C4-2B (cell line): Measurements from ENCODE around the gene TBC1D10A.

Source experiments
- H3K27ac ChIP-seq: fragments of 450-650 bp; 2 replicates; pipeline ENCODE4 v1.5.1; 2017
- CTCF ChIP-seq: fragments of 450-650 bp; conservative IDR thresholded peaks from 2 replicates; pipeline ENCODE4 v1.5.1; 2017; ENCODE audit warnings: mild to moderate bottlenecking
- ZFX ChIP-seq: fragments of 450-650 bp; IDR thresholded peaks from 2 replicates; pipeline ENCODE4 v1.6.1; 2017

The TBC1D10A gene

GRCh38 chr22:30246814-30247376 lies 79.8 kb downstream of the TBC1D10A start:
- H3K27ac ChIP-seq, result peak overlapping the region; percentile 67
- TF ChIP-seq CTCF (no peak), ZFX (no peak)

- TF ChIP-seq CTCF (no peak; the same call in 1 of the 2 replicates), ZFX (0 out of 2 replicates have a peak, but pooled peaks have one; percentile 14)
- peak within 1 kb of the TSS; percentile 67 for H3K27ac ChIP-seq
Observed at GRCh38 chr22:30245985-30246813, 80.5 kb downstream of the TBC1D10A start, which contains the start of gene LIF. TSS of gene LIF (minus strand) at chr22:30246759. CDS start at chr22:30246695, 64 bp downstream.

GRCh38 chr22:30245181-30245984 lies 81.4 kb downstream of the TBC1D10A start:
- TF ChIP-seq ZFX, result no peak
- TF ChIP-seq CTCF, result no peak

GRCh38 chr22:30244641-30245040 lies 82.1 kb downstream of the TBC1D10A start:
- no peak for TF ChIP-seq CTCF
- TF ChIP-seq ZFX, result no peak
- no peak overlapping the region; the same call in 1 of the 2 replicates for H3K27ac ChIP-seq

More at GRCh38 chr22:30245181-30245984, 81.4 kb downstream of the TBC1D10A start:
- peak overlapping the region; percentile 67 for H3K27ac ChIP-seq

- no peak overlapping the region for H3K27ac ChIP-seq
- TF ChIP-seq CTCF (no peak), ZFX (no peak)
Observed at GRCh38 chr22:30244066-30244465, 82.7 kb downstream of the TBC1D10A start.

GRCh38 chr22:30243661-30244060 lies 83.1 kb downstream of the TBC1D10A start:
- no peak overlapping the region for H3K27ac ChIP-seq
- TF ChIP-seq CTCF (no peak), ZFX (no peak)
